RWPE2 (cell line): ENCODE measurements around the gene AHCY.

Source experiments
- ATAC-seq: fragments of 200-7000 bp; cut with Tn5 transposase; 3 replicates; pipeline ENCODE4 v1.9.1; 2021; ENCODE audit warnings: low read depth
- DNase-seq: peaks from one replicate; pipeline ENCODE4 v3.0.0-alpha.2; 2020; ENCODE audit warnings: low spot score
- H3K27ac ChIP-seq: fragments of 450-650 bp; 2 replicates; pipeline ENCODE4 v1.5.1; 2017; ENCODE audit warnings: mild to moderate bottlenecking; ENCODE audit not compliant: poor library complexity, severe bottlenecking
- H3K27me3 ChIP-seq: fragments of 250-450 bp; sonication (Bioruptor Pico); 2 replicates; pipeline ENCODE4 v1.5.1; 2021; ENCODE audit warnings: mild to moderate bottlenecking, moderate library complexity; ENCODE audit not compliant: insufficient read depth, poor library complexity, severe bottlenecking
- H3K36me3 ChIP-seq: fragments of 250-450 bp; sonication (Bioruptor Pico); 2 replicates; pipeline ENCODE4 v1.5.1; 2020; ENCODE audit warnings: low read depth, mild to moderate bottlenecking, moderate library complexity
- H3K4me1 ChIP-seq: fragments of 250-450 bp; sonication (Bioruptor Pico); 2 replicates; pipeline ENCODE4 v1.5.1; 2021; ENCODE audit warnings: mild to moderate bottlenecking, moderate library complexity; ENCODE audit not compliant: insufficient read depth, poor library complexity, severe bottlenecking
- H3K4me3 ChIP-seq: fragments of 250-450 bp; sonication (Bioruptor Pico); 2 replicates; pipeline ENCODE4 v1.5.1; 2021; ENCODE audit warnings: mild to moderate bottlenecking, moderate library complexity; ENCODE audit not compliant: severe bottlenecking
- H3K9me3 ChIP-seq: fragments of 250-450 bp; sonication (Bioruptor Pico); 2 replicates; pipeline ENCODE4 v1.5.1; 2021; ENCODE audit warnings: mild to moderate bottlenecking, moderate library complexity; ENCODE audit not compliant: severe bottlenecking
- CTCF ChIP-seq: fragments of 450-650 bp; IDR thresholded peaks from one replicate; pipeline ENCODE4 v1.5.1; 2017; ENCODE audit warnings: mild to moderate bottlenecking, moderate library complexity; ENCODE audit not compliant: poor library complexity, severe bottlenecking

AHCY gene

DNA sequence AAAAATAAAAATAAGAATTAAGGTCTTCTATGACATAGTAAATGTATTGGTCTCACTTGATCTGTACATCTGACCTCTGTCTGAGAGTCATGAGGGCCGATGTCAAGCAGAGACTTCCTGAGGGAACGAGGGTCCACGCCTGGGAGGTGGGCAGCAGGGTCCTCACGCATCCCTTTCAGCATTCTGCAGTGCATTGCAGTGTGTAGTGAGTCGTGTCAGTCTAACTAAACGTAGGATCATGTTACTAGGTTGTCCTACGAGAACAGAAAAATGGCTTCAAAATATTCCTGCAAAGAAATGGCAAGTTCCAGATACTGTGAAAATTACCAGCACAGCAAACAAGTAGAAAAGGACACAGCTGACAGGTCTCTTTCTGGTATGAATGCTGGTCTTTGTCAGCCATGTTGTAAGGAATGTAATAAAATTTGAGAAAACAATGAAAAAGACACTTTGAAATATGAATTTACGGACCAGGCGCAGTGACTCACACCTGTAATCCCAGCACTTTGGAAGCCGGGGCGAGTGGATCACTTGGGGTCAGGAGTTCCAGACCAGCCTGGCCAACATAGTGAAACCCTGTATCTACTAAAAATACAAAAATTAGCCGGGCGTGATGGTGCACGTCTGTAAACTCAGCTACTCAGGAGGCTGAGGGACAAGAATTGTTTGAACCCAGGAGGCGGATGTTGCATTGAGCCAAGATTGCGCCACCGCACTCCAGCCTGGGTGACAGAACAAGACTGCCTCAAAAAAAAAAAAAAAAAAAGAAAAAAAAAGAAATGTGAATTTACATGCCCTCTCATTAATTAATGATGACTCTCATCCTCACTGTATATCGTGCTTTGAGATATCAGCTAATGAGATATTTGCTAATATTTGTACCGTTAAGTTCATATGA lies 2.4 kb upstream of the AHCY start:
- DNase-seq (no peak), ATAC-seq (no peak)
- H3K4me3 ChIP-seq: no peak overlapping the region
- peaks cover 18% of the 10 kb centered on the region for H3K36me3 ChIP-seq
- no peaks in the 10 kb centered on the region for H3K27me3 ChIP-seq
- peaks cover 21% of the 10 kb centered on the region for H3K4me1 ChIP-seq
- no peak for TF ChIP-seq CTCF
- peak overlapping the region; percentile 20 for H3K27ac ChIP-seq
- H3K9me3 ChIP-seq: no peaks in the 10 kb centered on the region

GRCh38 chr20:34302312-34302722 lies 838 bp downstream of the AHCY start:
- DNase-seq: no peak
- Histone ChIP-seq H3K36me3 (peaks cover 44% of the 10 kb centered on the region), H3K4me1 (peaks cover 26% of the 10 kb centered on the region), H3K27me3 (no peaks in the 10 kb centered on the region), H3K9me3 (no peaks in the 10 kb centered on the region), H3K27ac (peak overlapping the region; percentile 70), H3K4me3 (peak overlapping the region; percentile 69)
- peak; percentile 0; the same call in 2 of the 3 replicates for ATAC-seq
- peak; percentile 24 for TF ChIP-seq CTCF

GRCh38 chr20:34301587-34302311 lies 1.4 kb downstream of the AHCY start:
- Histone ChIP-seq H3K27me3 (no peaks in the 10 kb centered on the region), H3K36me3 (peaks cover 50% of the 10 kb centered on the region), H3K4me3 (peak overlapping the region; percentile 69), H3K27ac (peak overlapping the region; percentile 70), H3K4me1 (peaks cover 26% of the 10 kb centered on the region), H3K9me3 (no peaks in the 10 kb centered on the region)
- ATAC-seq (no peak), DNase-seq (no peak)
- no peak for TF ChIP-seq CTCF

DNA sequence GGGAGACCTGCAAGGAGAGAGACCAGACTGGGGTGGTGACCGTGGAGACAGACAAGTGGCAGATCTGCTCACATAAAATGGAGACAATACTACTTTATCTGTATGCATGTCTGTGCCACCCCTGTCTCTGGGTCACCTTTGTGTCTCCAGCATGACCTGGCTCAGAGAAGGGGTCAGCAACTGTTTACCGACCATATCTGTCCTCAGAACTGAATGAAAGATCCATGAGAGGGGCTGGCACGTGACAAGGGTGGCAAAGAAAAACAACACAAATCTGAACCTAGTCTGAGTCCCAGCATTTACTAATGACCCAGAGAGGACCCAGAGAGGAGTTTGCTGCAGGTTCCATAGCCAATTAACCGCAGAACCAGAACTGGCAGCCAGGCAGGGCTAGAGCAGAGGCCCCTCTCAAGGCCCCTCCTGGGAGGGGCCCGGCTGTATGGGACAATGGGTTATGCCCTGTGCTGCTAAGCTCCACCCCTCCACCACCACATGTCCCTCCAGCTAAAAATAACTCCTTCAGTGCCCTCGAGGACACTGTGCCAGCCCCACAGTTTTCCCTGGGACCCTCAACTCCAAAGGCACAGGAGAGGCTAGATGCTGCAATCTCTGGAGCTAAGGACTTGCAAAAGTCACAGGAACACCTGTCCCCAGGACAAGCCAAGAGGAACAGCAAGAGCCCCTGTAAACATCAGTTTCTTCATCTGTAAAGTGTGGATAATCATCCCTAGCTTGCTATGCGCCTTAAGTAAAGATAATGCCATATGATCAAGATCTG lies 2.2 kb downstream of the AHCY start:
- no peak overlapping the region for H3K4me3 ChIP-seq

More for the DNA sequence above, 2.2 kb downstream of the AHCY start:
- no peak for DNase-seq
- TF ChIP-seq CTCF: no peak
- Histone ChIP-seq H3K4me1 (peaks cover 26% of the 10 kb centered on the region), H3K27ac (peak overlapping the region; percentile 70), H3K27me3 (no peaks in the 10 kb centered on the region), H3K36me3 (peaks cover 57% of the 10 kb centered on the region), H3K9me3 (no peaks in the 10 kb centered on the region)
- ATAC-seq: no peak
